ENCODE measurements around the gene LMTK2. TPM values are rescaled to one million over a fixed set of nuclear protein-coding genes. Genes with fewer than 3 reads are reported as not detected.

Gene LMTK2
- polyA plus RNA-seq, 4 donors = 3.8 to 18.5 (median 7.6) TPM

GRCh38 chr7:98248156-98248555, 141.5 kb downstream of the LMTK2 start:
- H3K4me1 ChIP-seq (ENCODE audit: control insufficient read depth in 3 of 3, insufficient read depth in 2 of 3, low read depth in 1 of 3, low read length in 2 of 3) = peaks cover 0 to 19% (median 9%) of the 10 kb centered on the region in 3 donors
- no peak overlapping the region for H3K4me3 ChIP-seq (ENCODE audit: low read depth in 1 of 3, low read length in 3 of 3)
- no peaks in the 10 kb centered on the region for H3K27me3 ChIP-seq (ENCODE audit: control insufficient read depth in 3 of 3, insufficient read depth in 3 of 3, low read length in 3 of 3)
- FAIRE-seq (no peak), DNase-seq (no peak)
- no peak overlapping the region for H3K27ac ChIP-seq (ENCODE audit: low read depth in 1 of 3, low read length in 2 of 3)
- H3K36me3 ChIP-seq (ENCODE audit: control insufficient read depth in 3 of 3, insufficient read depth in 2 of 3, low read depth in 1 of 3, low read length in 3 of 3) = peaks cover 0 to 41% (median 0%) of the 10 kb centered on the region in 3 donors
- 91 to 97% (median 96%) methylated on average over 12 of the region's 12 CpGs for WGBS, 3 donors
- no peaks in the 10 kb centered on the region for H3K9me3 ChIP-seq (ENCODE audit: control insufficient read depth in 2 of 2, insufficient read depth in 1 of 2, low read depth in 1 of 2, low read length in 1 of 2)

- peaks cover 0 to 22% (median 9%) of the 10 kb centered on the region in 3 donors for H3K4me1 ChIP-seq (ENCODE audit: control insufficient read depth in 3 of 3, insufficient read depth in 2 of 3, low read depth in 1 of 3, low read length in 2 of 3)
- WGBS, 3 donors = 68 to 94% (median 88%) methylated on average over 5 to 6 of the region's 6 CpGs
- H3K4me3 ChIP-seq (ENCODE audit: low read depth in 1 of 3, low read length in 3 of 3) = no peak overlapping the region
- no peak for FAIRE-seq
- no peak for DNase-seq
- no peaks in the 10 kb centered on the region for H3K9me3 ChIP-seq (ENCODE audit: control insufficient read depth in 2 of 2, insufficient read depth in 1 of 2, low read depth in 1 of 2, low read length in 1 of 2)
- H3K36me3 ChIP-seq (ENCODE audit: control insufficient read depth in 3 of 3, insufficient read depth in 2 of 3, low read depth in 1 of 3, low read length in 3 of 3) = peaks cover 0 to 32% (median 0%) of the 10 kb centered on the region in 3 donors
- H3K27ac ChIP-seq (ENCODE audit: low read depth in 1 of 3, low read length in 2 of 3) = peak overlapping the region in 1 of 3 donors; percentile 56
- no peaks in the 10 kb centered on the region for H3K27me3 ChIP-seq (ENCODE audit: control insufficient read depth in 3 of 3, insufficient read depth in 3 of 3, low read length in 3 of 3)
Observed at GRCh38 chr7:98249106-98249505, 142.4 kb downstream of the LMTK2 start.

- Histone ChIP-seq H3K9me3 (ENCODE audit: control insufficient read depth in 2 of 2, insufficient read depth in 1 of 2, low read depth in 1 of 2, low read length in 1 of 2) (no peaks in the 10 kb centered on the region), H3K4me1 (ENCODE audit: control insufficient read depth in 3 of 3, insufficient read depth in 2 of 3, low read depth in 1 of 3, low read length in 2 of 3) (peaks cover 0 to 22% (median 9%) of the 10 kb centered on the region in 3 donors), H3K36me3 (ENCODE audit: control insufficient read depth in 3 of 3, insufficient read depth in 2 of 3, low read depth in 1 of 3, low read length in 3 of 3) (peaks cover 0 to 17% (median 2%) of the 10 kb centered on the region in 3 donors), H3K27me3 (ENCODE audit: control insufficient read depth in 3 of 3, insufficient read depth in 3 of 3, low read length in 3 of 3) (no peaks in the 10 kb centered on the region), H3K27ac (ENCODE audit: low read depth in 1 of 3, low read length in 2 of 3) (peak overlapping the region; percentile 74 to 96 (median 96)), H3K4me3 (ENCODE audit: low read depth in 1 of 3, low read length in 3 of 3) (peak overlapping the region in 1 of 3 donors; percentile 90)
- DNase-seq (peak; percentile 17 to 28), FAIRE-seq (no peak)
- 24 to 36% (median 25%) methylated on average over 3 of the region's 3 CpGs for WGBS, 3 donors
Observed at GRCh38 chr7:98250789-98251188, 144.1 kb downstream of the LMTK2 start.

- Histone ChIP-seq H3K9me3 (ENCODE audit: control insufficient read depth in 2 of 2, insufficient read depth in 1 of 2, low read depth in 1 of 2, low read length in 1 of 2) (no peaks in the 10 kb centered on the region), H3K27ac (ENCODE audit: low read depth in 1 of 3, low read length in 2 of 3) (peak overlapping the region; percentile 74 to 96 (median 96)), H3K4me1 (ENCODE audit: control insufficient read depth in 3 of 3, insufficient read depth in 2 of 3, low read depth in 1 of 3, low read length in 2 of 3) (peaks cover 0 to 22% (median 9%) of the 10 kb centered on the region in 3 donors), H3K36me3 (ENCODE audit: control insufficient read depth in 3 of 3, insufficient read depth in 2 of 3, low read depth in 1 of 3, low read length in 3 of 3) (peaks cover 0 to 16% (median 2%) of the 10 kb centered on the region in 3 donors), H3K27me3 (ENCODE audit: control insufficient read depth in 3 of 3, insufficient read depth in 3 of 3, low read length in 3 of 3) (no peaks in the 10 kb centered on the region), H3K4me3 (ENCODE audit: low read depth in 1 of 3, low read length in 3 of 3) (peak overlapping the region; percentile 81 to 90 (median 87))
- no peak for DNase-seq
- no peak for FAIRE-seq
- 2 to 15% (median 5%) methylated on average over 9 of the region's 9 CpGs for WGBS, 3 donors
Observed at GRCh38 chr7:98251231-98251600, 144.6 kb downstream of the LMTK2 start.

- FAIRE-seq (no peak), DNase-seq (peak; percentile 96 to 98)
- WGBS, 3 donors = 0 to 1% (median 0%) methylated on average over 48 to 69 of the region's 69 CpGs
- H3K4me3 ChIP-seq (ENCODE audit: low read depth in 1 of 3, low read length in 3 of 3) = peak within 1 kb of the TSS; percentile 81 to 90 (median 87)
- H3K4me1 ChIP-seq (ENCODE audit: control insufficient read depth in 3 of 3, insufficient read depth in 2 of 3, low read depth in 1 of 3, low read length in 2 of 3) = peaks cover 0 to 22% (median 9%) of the 10 kb centered on the region in 3 donors
- peaks cover 2 to 18% (median 2%) of the 10 kb centered on the region in 3 donors for H3K36me3 ChIP-seq (ENCODE audit: control insufficient read depth in 3 of 3, insufficient read depth in 2 of 3, low read depth in 1 of 3, low read length in 3 of 3)
- H3K27me3 ChIP-seq (ENCODE audit: control insufficient read depth in 3 of 3, insufficient read depth in 3 of 3, low read length in 3 of 3) = no peaks in the 10 kb centered on the region
- no peaks in the 10 kb centered on the region for H3K9me3 ChIP-seq (ENCODE audit: control insufficient read depth in 2 of 2, insufficient read depth in 1 of 2, low read depth in 1 of 2, low read length in 1 of 2)
- peak within 1 kb of the TSS; percentile 74 to 96 (median 96) for H3K27ac ChIP-seq (ENCODE audit: low read depth in 1 of 3, low read length in 2 of 3)
Observed at GRCh38 chr7:98251601-98252424, 145.2 kb downstream of the LMTK2 start, which contains the start of gene TECPR1. Gene TECPR1, minus strand, starts transcription at chr7:98252232. Its CDS starts 6,086 bp downstream, at chr7:98246146.

GRCh38 chr7:98252425-98253054, 145.9 kb downstream of the LMTK2 start:
- DNase-seq (no peak), FAIRE-seq (no peak)
- Histone ChIP-seq H3K27ac (ENCODE audit: low read depth in 1 of 3, low read length in 2 of 3) (peak overlapping the region; percentile 74 to 96 (median 84)), H3K9me3 (ENCODE audit: control insufficient read depth in 2 of 2, insufficient read depth in 1 of 2, low read depth in 1 of 2, low read length in 1 of 2) (no peaks in the 10 kb centered on the region), H3K4me3 (ENCODE audit: low read depth in 1 of 3, low read length in 3 of 3) (peak overlapping the region; percentile 72 to 90 (median 87)), H3K36me3 (ENCODE audit: control insufficient read depth in 3 of 3, insufficient read depth in 2 of 3, low read depth in 1 of 3, low read length in 3 of 3) (peaks cover 4 to 17% (median 4%) of the 10 kb centered on the region in 3 donors), H3K27me3 (ENCODE audit: control insufficient read depth in 3 of 3, insufficient read depth in 3 of 3, low read length in 3 of 3) (no peaks in the 10 kb centered on the region), H3K4me1 (ENCODE audit: control insufficient read depth in 3 of 3, insufficient read depth in 2 of 3, low read depth in 1 of 3, low read length in 2 of 3) (peaks cover 0 to 22% (median 9%) of the 10 kb centered on the region in 3 donors)
- WGBS, 3 donors = 22 to 24% (median 24%) methylated on average over 26 to 32 of the region's 32 CpGs

- H3K4me1 ChIP-seq (ENCODE audit: control insufficient read depth in 3 of 3, insufficient read depth in 2 of 3, low read depth in 1 of 3, low read length in 2 of 3) = peaks cover 0 to 22% (median 5%) of the 10 kb centered on the region in 3 donors
- H3K9me3 ChIP-seq (ENCODE audit: control insufficient read depth in 2 of 2, insufficient read depth in 1 of 2, low read depth in 1 of 2, low read length in 1 of 2) = no peaks in the 10 kb centered on the region
- WGBS, 3 donors = 83 to 93% (median 92%) methylated on average over 4 of the region's 4 CpGs
- H3K27me3 ChIP-seq (ENCODE audit: control insufficient read depth in 3 of 3, insufficient read depth in 3 of 3, low read length in 3 of 3) = no peaks in the 10 kb centered on the region
- H3K36me3 ChIP-seq (ENCODE audit: control insufficient read depth in 3 of 3, insufficient read depth in 2 of 3, low read depth in 1 of 3, low read length in 3 of 3) = peaks cover 4 to 12% (median 4%) of the 10 kb centered on the region in 3 donors
- H3K4me3 ChIP-seq (ENCODE audit: low read depth in 1 of 3, low read length in 3 of 3) = no peak overlapping the region
- FAIRE-seq (no peak), DNase-seq (no peak)
- H3K27ac ChIP-seq (ENCODE audit: low read depth in 1 of 3, low read length in 2 of 3) = no peak overlapping the region
Observed at GRCh38 chr7:98254516-98254915, 147.9 kb downstream of the LMTK2 start.

DNA sequence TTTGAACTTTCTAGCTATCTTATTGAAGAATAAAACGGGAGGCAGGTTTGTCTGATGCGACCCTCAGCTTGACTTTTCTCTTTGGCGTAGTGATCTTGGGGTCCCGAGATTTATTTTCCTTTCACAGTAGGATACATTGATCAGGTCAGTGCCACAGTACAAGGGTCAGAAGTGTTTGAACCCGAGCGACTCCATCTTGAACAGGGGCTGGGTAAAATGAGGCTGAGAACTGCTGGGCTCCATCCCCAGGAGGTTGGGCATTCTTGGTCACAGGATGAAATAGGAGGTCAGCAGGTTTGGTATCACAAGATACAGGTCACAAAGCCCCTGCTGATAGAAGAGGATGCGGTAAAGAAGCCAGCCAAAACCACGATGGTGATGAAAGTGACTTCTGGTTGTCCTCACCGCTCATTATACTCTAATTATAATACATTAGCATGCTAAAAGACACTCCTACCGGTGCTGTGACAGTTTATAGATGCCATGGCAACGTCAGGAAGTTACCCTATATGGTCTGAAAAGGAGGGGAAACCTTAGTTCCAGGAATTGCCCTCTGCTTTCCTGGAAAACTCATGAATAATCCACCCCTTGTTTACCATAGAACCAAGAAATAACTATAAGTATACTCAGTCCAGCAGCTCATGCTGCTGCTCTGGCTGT, 148.4 kb downstream of the LMTK2 start:
- Histone ChIP-seq H3K9me3 (ENCODE audit: control insufficient read depth in 2 of 2, insufficient read depth in 1 of 2, low read depth in 1 of 2, low read length in 1 of 2) (no peaks in the 10 kb centered on the region), H3K4me1 (ENCODE audit: control insufficient read depth in 3 of 3, insufficient read depth in 2 of 3, low read depth in 1 of 3, low read length in 2 of 3) (peaks cover 0 to 22% (median 2%) of the 10 kb centered on the region in 3 donors), H3K36me3 (ENCODE audit: control insufficient read depth in 3 of 3, insufficient read depth in 2 of 3, low read depth in 1 of 3, low read length in 3 of 3) (peaks cover 4 to 12% (median 4%) of the 10 kb centered on the region in 3 donors), H3K4me3 (ENCODE audit: low read depth in 1 of 3, low read length in 3 of 3) (no peak overlapping the region), H3K27me3 (ENCODE audit: control insufficient read depth in 3 of 3, insufficient read depth in 3 of 3, low read length in 3 of 3) (no peaks in the 10 kb centered on the region), H3K27ac (ENCODE audit: low read depth in 1 of 3, low read length in 2 of 3) (no peak overlapping the region)
- no peak for FAIRE-seq
- DNase-seq = no peak
- WGBS, 3 donors = 80 to 83% (median 82%) methylated on average over 11 of the region's 11 CpGs

Data from small intestine (tissue), 7 donors.